ENCODE results near the gene WNK4.

The WNK4 gene

DNA sequence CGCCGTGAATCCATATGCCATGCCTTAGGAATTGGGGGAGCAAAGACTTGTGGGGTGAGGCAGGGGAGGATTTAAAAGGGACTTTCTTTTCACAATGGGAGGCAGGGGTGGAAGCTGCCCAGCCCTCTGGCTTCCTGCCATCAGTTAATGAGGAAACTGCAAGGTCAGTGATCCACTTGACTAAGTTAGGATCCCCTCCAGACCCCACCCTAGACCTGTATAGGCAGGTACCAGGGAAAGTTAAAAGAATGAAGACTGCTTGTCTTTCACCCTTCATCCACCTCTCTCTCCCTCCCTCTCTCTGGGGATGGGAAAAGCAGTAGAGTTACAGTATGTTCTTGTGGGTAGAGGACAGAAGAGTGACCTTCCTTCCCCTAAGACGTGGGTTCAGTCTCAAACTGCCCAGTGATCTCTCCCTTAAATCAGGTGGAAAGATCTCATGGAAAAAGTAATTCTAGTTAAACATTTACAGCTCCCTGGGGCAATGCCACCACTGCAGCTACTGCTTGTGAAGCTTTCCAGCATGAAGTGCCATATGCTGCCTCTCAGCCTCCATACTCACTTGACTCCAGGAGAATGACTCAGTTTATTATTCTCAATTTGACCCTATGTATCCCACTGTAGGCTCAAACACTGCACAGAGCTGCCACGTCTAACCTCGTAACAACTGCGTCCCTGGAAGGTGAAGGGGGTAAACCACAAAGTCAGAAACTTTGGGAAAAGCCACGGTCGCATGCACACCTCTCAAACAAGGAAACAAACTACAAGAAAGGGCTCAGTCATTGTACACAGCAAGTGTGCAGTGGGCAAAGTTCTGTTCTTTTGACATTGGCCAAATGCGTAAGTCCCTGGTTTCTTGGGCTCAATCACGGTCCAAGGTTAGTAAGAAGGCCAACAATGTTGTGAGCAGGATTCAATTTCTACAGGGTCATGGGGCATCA is 16.9 kb downstream of the WNK4 start:
- no peak for DNase-seq

DNA sequence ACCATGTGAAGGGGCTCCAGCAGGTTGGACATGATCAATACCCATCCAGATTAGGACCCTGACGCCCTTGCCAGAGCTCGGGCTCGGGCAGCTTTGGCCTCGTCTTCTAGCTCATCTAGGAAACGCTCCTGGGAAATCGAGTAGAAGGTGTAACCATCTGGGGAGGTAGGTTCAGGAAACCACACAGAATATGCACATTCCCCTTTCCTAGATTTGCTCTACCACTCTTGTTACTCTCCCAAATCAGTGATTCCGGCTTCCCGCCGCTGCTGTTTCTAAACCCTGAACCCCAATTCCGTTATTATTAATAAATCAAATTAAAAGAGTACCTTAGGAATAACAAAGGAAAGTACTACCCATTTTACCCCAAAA is 17.6 kb downstream of the WNK4 start:
- DNase-seq, result no peak

DNA sequence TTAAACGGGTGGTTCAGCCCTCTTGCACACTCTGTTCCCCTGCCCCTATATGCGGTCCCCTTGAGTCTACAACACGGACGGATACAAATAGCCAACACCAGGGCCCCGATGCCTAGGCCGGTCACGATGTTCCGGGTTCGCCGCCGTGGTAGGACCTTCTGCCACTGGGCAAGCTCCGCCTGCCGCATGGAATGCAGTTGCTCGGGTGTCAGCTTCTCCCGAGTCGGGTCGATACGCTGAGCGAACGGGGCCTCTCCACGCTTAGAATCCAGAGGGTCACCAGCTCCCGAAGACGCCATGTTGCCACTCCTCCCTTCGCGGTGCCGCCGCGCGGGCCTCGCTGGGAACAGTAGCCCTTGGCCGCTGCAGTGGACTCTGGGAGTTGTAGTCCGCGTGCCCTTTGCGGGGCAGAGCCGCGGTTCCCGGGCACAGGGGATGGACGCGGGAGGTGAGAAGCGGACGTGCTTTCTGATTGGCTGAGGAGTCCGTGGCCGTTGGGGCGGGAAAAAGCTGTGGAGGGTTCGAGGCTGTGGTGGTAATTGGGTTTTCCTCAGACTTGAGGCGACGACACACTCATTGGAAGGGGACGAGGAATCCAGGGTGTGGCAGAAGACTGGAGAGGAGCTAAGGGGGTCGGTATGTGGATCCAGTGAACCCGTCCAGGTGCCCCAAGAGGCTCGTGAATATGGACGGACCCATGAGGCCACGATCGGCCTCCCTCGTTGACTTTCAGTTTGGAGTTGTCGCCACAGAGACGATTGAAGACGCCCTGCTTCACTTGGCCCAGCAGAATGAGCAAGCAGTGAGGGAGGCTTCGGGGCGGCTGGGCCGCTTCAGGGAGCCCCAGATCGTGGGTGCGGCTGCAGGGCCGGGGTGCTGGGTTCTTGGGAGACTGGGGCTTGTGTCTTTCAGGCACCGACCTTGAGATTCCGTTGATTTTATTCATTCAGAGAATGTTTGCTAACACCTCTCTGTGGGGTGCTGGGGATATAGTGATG is 18.3 kb downstream of the WNK4 start, which contains the start of the genes CNTD1 and COA3:
TSS of gene CNTD1 (plus strand) at position 479 of the 998 bp plus-strand sequence. CDS start at position 686, 207 bp downstream.
TSS of gene COA3 (minus strand) at position 322 of the 998 bp plus-strand sequence. CDS start at position 299, 23 bp downstream.
- DNase-seq, result peak; percentile 48 to 62

DNA sequence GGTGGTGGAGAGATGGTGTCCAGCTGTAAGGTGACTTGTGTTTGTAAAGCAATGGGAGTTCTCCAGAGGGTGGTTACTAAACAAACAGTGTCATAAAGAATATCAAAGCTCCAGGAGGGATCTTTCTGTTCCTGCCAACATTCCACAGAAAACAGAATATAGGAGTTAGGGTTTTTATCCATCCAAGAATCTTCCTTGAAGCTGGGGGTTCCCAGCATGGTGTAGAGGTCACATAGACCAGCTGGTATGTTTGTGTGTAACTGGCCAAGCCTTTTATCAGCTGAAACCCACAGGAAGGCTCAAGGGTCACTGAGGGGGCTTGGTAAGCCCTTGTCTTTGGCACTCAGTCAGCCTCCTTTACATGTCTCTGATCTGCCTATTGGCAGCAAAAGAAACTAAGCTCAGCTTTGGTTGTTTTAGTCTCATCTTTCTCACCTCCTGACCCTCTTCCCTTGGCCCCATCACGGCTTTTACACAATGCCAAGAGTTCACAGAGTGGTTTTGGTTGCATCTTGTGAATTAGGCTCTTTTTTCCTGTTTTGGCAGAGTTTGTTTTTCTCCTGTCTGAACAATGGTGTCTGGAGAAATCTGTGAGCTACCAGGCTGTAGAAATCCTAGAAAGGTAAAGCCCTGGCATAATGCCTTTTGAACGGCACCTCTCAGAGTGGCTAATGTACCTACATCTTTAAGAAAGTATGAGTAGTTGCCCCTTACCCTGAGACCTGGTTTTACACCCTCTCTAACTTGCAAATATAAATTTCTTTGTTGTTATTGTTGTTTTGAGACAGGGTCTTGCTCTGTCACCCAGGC is 22.9 kb downstream of the WNK4 start:
- DNase-seq, result no peak

DNA sequence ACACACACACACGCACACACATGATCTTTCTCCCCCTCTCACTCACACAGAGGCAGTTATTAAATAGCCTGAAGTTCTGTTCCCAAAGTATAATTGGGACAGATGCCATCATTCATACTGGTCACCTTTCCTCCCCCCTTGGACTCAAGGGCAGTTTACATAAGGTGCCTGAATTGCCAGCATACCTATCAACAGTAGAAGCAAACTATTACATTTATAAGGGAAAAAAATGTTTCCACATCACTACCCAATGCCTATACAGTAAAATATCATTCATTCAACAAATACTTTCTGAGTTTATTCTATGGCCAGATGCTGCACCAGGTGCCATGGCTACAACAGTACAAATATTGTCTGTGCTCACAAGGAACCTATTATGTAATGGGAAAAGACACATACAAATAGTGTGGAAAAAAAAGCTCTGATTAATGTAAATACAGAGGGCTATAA is 24.5 kb downstream of the WNK4 start:
- DNase-seq, result no peak

DNA sequence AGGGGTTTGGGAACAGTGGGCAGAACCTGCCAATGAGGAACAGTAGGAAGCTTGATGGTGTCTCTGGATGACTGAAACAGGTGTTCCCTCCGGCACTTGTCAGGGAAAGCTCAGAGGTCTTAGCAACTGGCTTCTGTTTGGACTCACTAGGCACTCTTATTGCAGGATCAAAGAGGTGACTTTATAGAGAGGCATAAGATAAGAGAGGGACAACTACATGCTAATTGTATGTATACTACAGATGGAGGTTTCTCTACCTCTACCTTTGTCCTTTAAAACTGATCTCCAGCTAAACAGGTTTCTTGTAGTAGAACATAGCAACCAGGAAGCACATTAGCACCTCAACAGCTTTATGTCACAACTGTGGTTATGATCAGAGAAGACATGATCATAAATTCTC is 25.8 kb downstream of the WNK4 start:
- no peak for DNase-seq

DNA sequence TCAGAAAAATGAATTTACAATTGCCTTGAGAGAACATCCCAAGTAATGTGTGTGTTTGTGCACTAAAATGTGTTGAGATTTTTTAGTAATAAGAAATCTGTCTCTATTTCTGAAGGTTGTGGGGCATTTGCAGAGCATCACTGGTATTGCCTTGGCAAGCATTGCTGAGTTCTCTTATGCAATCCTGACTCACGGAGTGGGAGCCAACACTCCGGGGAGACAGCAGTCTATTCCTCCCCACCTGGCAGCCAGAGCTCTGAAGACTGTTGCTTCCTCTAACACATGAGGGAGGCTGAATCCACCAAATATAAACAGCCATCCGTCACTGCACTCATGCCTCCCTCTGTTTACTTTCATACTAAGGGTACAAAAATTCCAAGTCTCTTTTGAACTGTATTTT is 28.8 kb downstream of the WNK4 start:
- DNase-seq, result peak in 1 of 2 experiments; percentile 0

DNA sequence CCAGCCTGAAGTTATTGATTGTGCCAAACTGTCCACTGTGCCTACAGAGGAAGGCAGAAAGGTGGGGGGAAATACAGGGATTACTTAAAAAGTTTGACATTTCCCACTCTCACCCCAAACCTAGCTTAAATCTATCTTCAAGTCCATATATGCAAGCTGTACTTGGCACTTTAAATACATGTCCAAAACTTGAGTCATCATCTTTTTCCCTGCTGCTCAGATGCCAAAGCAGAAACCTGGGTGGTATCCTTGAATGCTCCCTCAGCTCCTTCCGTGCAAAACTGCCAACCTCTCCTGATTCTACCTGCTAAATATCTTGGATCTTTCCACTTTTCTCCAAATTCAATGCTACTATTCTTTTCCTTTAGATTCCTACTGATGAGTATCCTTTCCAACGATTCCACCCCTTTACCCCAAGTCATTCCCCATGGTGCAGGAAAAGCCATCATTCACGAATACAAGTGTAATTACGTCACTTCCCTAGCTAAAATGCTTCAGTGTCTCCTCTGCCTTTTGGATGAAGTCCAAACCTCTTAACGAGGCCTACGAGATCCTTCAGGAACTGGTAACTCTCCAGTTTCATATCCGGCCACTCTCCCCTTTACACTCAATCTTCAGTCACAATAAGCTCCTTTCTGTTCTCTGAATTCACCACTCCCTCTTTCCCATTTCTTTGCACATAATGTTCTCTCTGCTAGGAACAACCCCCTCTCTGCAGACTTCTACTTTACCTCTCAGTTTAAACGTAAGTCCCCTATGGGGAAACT is 34.4 kb downstream of the WNK4 start:
- DNase-seq, result no peak

DNA sequence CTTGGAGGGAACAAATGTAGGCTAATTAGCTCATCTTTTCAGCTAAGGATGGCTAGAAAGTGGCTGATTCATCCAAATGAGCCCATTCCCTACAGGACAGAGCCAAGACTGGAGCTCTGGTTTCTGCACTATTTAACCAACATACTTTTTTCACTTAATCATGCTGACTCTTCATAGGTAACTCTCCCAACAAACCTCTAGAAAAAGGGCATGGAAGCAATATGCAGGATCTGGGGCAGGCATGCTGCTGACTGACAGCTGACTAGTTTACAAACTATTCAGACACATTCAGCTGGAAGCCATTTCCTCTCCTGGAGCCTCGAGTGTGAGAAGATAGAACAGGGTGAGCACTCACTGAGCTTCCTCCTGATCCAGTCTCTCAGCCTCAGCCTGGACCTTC is 37.5 kb downstream of the WNK4 start:
- no peak for DNase-seq

DNA sequence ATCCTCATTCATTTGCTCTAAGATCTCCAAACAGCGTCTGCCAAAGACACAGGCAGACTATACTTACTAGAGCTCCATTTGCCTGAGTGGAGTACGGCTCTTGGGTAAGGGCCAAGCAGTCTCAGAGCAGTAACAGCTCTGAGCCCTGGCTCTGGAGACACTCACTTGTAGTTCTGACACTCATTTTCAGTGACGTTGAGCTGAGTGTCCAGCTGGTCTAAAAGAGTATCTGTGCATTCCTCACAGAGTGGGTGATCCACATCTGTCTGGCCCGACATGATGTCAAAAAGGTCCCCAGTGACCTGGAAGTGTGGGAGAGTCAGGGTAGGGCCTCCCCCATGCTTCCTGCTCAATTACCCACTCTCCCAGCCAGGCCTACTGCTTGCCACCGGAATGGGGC is 38.0 kb downstream of the WNK4 start:
- no peak for DNase-seq

DNA sequence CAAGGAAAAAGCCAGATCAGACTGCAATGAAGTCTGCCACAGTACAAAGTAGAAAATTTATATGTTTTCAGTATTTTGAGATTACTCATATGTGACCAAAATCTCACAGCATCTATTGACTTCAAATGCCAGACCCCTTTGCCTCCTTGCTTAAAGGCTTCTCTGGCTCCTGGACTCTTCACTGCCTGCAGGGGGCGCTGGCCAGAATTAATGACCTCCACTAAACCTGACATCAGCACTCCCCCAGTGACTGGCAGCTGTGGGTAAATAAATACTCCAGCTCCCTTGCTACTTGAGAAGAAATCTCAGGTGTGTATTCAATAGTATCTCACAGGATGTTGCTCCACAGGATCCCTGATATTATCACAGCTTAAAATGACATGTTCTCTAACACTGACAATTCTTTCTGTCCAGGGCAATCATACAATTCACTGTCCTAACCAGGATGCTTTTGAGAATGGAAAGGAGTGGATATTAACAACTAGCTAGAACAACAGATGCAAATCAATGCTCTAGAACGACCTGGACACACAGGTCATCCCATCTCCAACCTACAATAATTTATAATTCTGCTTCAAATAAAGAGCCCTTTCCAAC is 39.6 kb downstream of the WNK4 start:
- DNase-seq, result no peak

DNA sequence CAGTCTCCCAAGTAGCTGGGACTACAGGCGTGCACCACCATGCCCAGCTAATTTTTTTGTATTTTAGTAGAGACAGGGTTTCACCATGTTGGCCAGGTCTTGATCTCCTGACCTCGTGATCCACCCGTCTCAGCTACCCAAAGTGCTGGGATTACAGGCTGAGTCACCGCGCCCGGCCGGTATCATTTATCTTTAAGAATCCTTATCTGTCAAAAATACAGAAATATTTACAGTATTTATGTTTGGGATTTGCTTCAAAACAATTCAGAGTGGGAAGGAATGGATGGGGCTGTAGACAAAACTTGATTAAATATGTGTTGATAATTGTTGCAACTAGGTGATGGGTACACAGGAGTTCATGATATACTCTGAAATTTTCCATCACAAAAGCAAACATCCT is 40.8 kb downstream of the WNK4 start:
- no peak for DNase-seq

DNA sequence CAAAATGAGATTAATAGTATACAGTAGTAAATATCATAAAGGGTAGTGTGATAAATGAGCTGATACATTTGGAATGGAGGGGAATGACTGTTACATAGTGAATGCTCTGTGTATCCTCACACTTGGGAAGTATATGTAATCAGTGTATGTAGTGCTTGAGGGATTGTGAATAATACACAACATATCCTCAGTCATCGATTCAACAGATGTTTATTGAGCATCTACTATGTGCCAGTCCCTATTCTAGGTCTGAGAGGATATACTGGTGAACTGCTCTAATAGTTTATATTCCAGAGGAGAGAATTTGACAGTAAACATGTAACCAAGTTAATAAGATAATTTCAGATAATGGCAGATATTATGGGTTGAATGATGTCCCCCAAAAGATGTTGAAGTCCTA is 47.1 kb downstream of the WNK4 start:
- DNase-seq, result no peak

DNA sequence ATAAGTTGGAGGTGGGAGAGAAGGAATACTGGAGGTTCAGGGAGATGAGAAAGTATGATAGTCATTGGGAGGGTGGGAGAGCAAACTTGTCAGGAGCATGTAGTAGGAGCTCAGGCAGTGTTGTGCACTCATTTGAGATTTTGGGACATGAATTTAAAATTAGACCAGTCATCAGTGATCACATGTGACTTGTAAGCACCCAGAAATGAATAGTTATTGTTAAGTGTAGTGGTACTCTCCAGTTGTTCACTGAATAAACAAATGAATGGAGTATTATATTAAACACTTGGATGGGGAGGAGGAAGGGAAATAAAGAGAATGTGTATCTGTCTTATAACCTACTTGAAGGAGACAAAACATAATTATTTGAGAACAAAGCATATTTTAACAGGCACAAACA is 50.6 kb downstream of the WNK4 start:
- no peak for DNase-seq

DNA sequence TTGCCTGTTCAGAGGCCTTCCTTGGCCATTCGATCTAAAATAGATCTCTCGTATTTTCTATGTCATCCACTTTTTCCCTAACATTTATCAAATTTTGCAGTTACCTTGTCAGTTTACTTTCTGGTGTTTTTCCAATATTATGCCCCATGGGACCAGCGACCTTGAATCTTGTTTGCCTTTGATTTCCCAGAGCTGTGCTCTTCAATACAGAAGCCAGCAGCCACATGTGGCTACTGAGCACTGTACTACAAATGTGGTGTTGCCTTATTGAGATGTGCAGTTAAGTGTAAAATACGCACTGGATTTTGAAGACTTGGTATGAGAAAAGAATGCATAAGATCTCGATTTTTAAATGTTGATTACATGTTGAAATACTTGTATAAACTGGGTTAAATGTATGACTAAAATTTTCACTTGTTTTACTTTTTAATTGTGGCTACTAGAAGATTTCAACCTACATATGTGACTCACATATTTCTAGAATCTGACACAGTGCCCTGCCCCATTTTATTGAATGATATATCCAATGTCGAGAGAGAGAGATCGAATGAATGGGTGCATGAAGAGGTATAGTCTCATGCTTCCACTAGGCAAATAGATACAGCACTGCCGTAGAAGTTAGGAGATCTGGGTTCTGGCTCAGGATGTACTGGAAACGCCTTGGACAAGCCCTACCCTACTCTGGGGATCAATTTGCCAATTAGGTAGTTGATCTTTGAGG is 52.0 kb downstream of the WNK4 start:
- no peak for DNase-seq

DNA sequence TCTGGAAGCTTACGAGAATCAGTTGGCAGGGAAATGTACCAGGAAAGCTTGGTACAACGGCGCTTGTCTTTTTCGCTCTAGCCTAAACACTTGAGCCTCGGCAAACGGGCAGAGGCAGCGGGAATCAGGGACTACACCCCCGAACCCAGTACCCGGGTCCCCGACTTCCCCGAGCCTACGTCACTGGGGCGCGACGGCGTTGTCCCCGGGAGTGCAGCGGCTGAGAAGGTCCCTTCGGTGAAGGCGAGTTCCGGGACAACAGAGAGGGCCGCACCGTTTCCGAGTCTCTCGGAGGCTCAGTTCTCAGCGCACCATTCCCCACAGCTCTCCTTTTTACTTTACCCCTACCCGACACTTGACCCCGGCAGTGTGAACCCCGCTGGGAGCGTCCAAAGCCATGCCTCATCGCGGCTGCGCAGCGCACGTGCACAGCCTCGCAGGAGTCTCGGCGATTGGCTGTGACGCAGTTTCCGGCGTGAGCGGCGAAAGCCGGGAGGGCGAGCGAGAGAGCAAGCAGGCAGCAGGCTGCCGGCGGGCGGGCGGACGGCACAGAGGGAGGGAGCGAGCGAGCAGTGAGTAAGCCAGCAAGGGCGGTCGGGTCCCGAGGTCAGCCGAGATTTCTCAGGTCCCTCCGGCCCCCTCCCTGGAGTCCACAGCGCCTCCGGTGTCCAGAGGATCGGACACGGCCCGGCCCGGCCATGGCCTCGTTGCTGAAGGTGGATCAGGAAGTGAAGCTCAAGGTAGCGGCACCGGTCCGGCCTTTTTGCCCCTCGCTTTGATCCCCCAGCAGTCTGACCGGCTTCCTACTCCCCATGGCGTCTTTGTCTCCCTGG is 52.7 kb downstream of the WNK4 start, which contains the start of gene PSME3:
TSS of gene PSME3 (plus strand) at position 464 of the 833 bp plus-strand sequence. CDS start at position 699, 235 bp downstream.
- peak in 1 of 2 experiments; percentile 56 for DNase-seq

DNA sequence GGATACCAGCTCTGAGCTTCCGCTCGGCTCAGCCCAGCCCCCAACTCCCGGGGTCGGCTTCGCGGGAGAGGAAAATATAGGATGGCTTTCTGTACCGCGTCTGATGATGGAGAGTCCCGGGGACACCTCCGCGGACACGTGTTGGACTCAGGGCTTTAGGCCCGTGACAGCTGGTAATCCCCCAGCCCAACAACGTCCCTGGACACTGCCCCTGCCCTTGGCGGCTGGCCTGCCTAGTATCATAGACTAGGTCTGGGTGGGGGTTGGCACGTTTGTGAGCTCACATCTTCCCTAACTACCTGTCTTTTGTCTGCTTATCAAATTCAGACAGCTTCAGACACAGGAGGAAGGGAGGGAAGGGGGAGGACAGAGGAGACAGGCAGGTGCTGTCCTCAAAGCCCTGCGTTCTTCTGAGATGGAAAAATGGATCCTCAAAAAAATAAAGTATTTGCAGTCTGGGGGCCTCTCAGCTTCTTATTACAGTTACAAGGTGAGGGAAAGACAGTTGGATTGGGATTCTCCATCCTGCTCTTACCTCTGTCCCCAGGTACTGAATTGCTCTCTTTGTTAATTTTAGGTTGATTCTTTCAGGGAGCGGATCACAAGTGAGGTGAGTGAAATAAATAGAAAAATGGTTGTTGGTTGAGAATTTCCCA is 53.5 kb downstream of the WNK4 start:
- DNase-seq, result no peak

DNA sequence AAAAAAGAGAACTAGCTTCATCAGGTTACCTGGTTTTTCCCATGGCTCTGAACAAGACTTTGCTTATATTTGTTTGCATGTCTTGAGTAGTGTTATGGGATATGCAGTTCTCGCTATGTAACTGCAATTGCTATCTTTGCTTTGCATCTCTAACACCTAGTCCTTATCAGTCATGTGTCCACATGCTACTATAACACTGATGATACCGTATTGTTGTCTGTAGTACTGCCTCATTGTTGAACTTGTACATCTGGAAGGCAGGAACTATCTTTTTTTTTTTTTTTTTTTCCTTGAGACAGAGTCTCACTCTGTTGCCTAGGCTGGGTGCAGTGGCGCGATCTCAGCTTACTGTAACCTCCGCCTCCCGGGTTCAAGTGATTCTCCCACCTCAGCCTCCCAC is 55.3 kb downstream of the WNK4 start:
- DNase-seq, result no peak

Measured in cerebellar nuclear complex (tissue), 1 donor.